SK-N-MC (cell line): Measurements from ENCODE around the gene PRR15L.

Experiments
- EZH2 ChIP-seq: fragments of 200-600 bp; sonication (generic); IDR thresholded peaks from one replicate; pipeline ENCODE4 v1.6.1; 2017; ENCODE audit warnings: antibody characterized with exemption
- FOXP2 ChIP-seq: optimal IDR thresholded peaks from 2 replicates; pipeline ENCODE3; 2011; ENCODE audit warnings: mild to moderate bottlenecking, moderate library complexity; ENCODE audit not compliant: insufficient read depth; ENCODE audit errors: extremely low read length, control extremely low read depth
- POLR2AphosphoS5 ChIP-seq: IDR thresholded peaks from 2 replicates; pipeline ENCODE4 v1.6.1; 2012; ENCODE audit warnings: mild to moderate bottlenecking, low read depth, low read length, borderline replicate concordance

DNA sequence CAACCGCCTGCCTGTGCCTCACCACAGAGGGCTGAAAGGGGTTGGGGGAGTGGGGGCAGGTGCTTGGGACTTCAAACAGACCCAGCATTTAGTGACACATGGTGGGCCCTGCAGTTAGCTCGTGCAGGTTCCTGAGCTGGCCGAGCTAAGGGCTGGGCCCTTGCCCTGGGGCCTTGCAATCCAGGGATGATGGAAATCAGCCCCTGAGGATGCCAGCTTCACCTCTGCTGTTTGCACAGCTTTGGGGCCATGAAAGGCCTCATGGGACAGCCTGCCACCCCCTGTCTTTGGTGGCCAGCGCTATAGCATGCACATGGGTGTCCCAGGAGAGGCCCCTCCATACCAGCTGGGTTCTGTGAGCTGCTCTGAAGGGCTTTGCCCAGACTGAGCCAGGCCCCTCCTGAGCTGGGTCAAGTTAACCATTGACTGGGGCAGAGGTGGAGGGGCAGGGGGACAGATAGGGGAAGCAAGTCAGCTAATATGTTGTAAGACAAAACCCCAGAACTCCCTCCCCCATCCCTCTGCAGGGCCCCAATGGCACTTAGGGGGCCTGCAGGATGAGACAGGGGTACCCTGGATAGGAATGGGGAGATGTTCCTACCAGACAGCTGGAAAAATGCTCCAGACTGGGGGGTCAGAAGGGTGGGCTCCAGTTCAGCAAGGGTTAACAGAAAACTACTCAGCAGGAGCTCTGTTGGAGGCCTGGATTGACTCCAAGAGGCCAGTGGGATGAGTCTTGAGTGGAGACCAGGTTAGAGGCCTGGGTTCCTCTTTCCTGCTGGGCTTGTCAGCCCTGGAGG, 692 bp downstream of the PRR15L start:
- TF ChIP-seq EZH2 (no peak), POLR2AphosphoS5 (no peak), FOXP2 (no peak)
